ENCODE measurements around the gene SYP.

- no peak for TF ChIP-seq CTCF (IDR thresholded peaks at IDR 0.05)
- TF ChIP-seq POLR2A (IDR thresholded peaks at IDR 0.05), result no peak
Measured at GRCh38 chrX:49231333-49232000, 31.5 kb upstream of the SYP start.

All from testis (tissue), 2 donors.